ENCODE measurements around the gene ANAPC5.

The ANAPC5 gene

DNA sequence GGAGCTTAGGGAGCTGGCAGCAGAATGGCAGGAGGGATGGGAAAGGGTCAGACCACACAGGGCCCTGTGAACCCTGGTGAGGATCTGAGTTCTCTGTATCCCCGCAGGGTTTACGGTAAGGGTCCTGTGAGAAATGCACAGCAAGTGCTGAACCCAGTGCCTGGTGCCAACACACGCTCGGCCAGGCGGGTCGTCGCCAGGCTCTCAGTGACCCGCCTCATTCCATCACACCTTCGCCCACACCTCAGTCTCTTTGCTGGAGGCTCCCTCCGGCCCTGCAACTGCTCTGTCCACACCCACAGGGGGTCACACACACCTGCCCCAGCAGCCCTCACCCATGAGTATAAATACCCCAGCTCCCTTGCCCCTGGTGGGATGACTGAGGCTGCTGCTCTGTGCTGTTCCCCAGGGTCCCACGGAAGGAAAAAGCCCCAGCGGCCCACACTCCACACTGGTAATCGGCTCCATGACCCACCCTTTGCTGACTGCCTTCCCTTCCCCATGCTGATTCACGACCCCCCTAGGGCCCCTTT lies 78.8 kb downstream of the ANAPC5 start:
- TF ChIP-seq, protein P1, sequence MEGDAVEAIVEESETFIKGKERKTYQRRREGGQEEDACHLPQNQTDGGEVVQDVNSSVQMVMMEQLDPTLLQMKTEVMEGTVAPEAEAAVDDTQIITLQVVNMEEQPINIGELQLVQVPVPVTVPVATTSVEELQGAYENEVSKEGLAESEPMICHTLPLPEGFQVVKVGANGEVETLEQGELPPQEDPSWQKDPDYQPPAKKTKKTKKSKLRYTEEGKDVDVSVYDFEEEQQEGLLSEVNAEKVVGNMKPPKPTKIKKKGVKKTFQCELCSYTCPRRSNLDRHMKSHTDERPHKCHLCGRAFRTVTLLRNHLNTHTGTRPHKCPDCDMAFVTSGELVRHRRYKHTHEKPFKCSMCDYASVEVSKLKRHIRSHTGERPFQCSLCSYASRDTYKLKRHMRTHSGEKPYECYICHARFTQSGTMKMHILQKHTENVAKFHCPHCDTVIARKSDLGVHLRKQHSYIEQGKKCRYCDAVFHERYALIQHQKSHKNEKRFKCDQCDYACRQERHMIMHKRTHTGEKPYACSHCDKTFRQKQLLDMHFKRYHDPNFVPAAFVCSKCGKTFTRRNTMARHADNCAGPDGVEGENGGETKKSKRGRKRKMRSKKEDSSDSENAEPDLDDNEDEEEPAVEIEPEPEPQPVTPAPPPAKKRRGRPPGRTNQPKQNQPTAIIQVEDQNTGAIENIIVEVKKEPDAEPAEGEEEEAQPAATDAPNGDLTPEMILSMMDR (IDR thresholded peaks at IDR 0.05; ENCODE audit: low read depth, low read length) = no peak
- DNase-seq (ENCODE audit: extremely low read depth, low read depth) = no peak

DNA sequence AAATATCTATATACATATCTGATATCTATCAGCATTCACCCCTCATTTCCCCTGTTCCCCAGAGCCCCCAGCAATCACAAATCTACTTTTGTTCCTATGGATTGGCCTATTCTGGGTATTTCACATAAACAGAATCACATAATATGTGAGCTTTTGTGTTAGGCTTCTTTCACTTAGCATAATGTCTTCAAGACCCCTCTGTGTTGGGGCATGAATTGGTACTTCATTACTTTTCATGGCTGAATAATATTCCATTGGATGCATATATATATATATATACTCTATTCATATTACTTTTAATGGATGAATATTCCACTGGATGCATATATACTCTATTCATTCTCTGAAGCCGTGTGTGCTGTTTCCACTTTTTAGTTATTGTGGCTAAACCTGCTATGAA lies 84.4 kb downstream of the ANAPC5 start:
- TF ChIP-seq, protein P1 (IDR thresholded peaks at IDR 0.05; ENCODE audit: low read depth, low read length) = no peak
- no peak for DNase-seq (ENCODE audit: extremely low read depth, low read depth)

DNA sequence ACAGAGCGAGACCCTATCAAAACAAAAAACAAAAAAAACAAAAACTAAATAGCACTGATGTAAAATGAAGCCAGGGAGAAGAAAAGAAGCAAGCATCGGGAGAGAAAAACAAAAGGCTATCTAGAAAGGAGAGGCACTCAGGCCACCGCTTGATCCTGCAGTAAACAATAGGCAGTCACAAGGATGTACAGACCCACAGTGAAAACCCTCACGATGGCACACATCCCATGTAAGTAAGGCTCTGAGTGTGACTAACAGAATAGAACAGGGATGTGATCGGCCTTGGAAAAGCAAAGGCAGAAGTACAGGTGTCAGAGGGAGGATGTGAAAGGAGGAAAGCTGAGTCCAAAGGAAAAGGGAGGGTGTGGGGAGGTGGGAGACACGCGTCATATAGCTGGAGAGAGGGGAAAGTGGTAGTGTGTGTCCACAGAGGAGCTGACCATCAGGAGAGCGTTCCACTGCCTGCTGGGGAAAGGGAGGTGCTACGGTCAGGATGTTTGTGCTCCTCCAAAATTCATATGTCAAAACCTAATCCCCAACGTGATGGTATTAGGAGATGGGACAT lies 87.2 kb downstream of the ANAPC5 start:
- no peak for DNase-seq (ENCODE audit: extremely low read depth, low read depth)
- TF ChIP-seq, protein P1 (IDR thresholded peaks at IDR 0.05; ENCODE audit: low read depth, low read length) = no peak

DNA sequence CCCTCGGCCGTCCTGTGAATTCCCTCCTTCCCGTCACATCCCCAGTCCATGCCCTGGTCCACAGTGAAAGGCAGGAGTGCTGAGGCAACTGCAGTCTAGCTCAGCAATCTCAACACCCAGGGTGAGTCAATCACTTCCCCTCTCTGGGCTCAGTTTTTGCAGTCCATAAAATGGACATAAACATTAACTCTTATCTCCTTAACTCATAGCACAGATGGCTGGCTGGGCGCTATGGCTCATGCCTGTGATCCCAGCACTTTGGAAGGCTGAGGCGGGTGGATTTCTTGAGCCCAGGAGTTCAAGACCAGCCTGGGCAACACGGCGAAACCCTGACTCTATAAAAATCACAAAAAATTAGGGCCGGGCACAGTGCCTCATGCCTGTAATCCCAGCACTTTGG lies 88.1 kb downstream of the ANAPC5 start:
- TF ChIP-seq, protein P1 (IDR thresholded peaks at IDR 0.05; ENCODE audit: low read depth, low read length) = no peak
- DNase-seq (ENCODE audit: extremely low read depth, low read depth) = no peak

DNA sequence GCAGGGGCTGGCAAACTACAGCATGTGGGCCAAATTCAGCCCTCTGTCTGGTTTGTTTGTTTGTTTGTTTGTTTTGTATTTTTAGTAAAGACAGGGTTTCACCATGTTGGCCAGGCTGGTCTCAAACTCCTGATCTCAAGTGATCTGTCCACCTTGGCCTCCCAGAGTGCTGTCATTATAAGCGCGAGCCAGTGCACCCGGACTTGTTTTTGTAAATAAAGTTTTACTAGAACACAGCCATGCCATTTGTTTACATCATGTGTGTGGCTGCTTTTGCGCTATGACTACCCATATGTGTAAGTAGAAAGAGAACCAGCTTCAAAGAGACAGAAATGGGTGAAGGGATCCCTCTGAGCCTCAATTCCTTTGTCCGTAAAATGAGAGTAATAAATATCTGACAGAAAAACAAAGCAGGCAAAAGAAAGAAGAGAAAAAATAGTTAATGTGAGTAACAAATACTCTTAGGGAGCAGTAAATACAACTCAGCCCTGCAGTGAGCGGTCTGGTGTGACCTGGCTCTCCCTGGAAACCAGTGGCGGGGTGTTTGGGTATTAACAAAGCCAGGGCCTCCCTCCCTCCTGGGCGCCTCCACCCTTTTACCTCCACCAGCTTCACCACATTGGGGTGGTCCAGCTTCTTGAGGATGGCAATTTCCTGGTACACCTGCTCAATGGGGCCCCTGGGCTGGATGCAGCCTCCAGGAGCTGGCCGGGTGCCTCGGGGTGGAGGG lies 88.8 kb downstream of the ANAPC5 start:
- TF ChIP-seq, protein P1 (IDR thresholded peaks at IDR 0.05; ENCODE audit: low read depth, low read length) = no peak

DNA sequence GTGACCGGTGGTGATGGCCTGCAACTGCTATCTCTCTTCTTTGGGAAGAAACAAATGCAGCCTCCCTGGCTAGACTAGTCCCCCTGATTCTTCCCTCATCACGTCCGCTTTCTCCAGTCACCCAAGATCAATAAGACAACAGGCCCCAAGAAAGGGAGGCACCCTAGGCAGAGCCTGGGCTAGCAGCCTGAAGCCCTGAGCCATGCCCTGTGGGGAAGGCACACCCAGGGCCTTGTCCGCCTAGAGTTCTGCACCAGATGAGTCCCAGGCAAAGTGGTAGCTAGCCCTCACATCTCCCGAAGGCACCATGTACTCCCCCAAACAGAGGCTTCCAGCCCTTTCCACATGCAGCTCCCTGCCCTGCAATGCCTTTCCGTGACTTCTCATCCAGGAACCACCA lies 90.8 kb downstream of the ANAPC5 start:
- TF ChIP-seq, protein P1 (IDR thresholded peaks at IDR 0.05; ENCODE audit: low read depth, low read length) = no peak
- DNase-seq (ENCODE audit: extremely low read depth, low read depth) = no peak

More for the DNA sequence above, 88.8 kb downstream of the ANAPC5 start:
- no peak for DNase-seq (ENCODE audit: extremely low read depth, low read depth)

DNA sequence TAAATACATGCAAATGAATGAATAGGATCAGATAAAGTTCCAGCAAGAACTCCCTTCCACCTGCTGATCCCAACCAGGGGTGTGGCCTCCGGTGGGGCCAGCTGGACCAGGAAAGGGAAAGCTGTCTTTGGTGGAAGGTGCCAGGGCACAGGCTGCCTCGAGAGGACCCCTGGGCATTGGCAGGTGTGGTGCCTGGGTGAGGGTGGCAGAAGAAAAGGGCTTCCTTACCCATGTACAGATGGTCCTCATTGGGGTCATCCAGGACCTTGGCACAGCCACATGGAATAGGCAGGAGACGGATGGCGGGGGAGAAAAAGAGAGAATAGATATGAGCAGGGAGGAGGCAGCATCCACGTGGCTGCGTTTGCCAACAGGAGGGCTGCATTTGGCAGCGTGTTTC lies 92.1 kb downstream of the ANAPC5 start:
- DNase-seq (ENCODE audit: extremely low read depth, low read depth) = no peak
- TF ChIP-seq, protein P1 (IDR thresholded peaks at IDR 0.05; ENCODE audit: low read depth, low read length) = no peak

Data from AG09319 (cell line).